Osteocyte (in vitro differentiated cells): ENCODE measurements around the gene RAB8B. TPM values are rescaled to one million over a fixed set of nuclear protein-coding genes. Genes with fewer than 3 reads are reported as not detected.

Source experiments
- DNase-seq: peaks from one replicate; pipeline ENCODE4 v3.0.0; 2021; ENCODE audit warnings: mixed read lengths; ENCODE audit not compliant: unreplicated experiment; ENCODE audit errors: extremely low spot score
- H3K27ac Mint-ChIP-seq: one replicate; pipeline ENCODE4 v1.8.0; 2021; ENCODE audit warnings: mild to moderate bottlenecking, mixed read lengths; ENCODE audit not compliant: unreplicated experiment
- H3K27me3 Mint-ChIP-seq: one replicate; pipeline ENCODE4 v1.8.0; 2021; ENCODE audit warnings: mixed read lengths; ENCODE audit not compliant: unreplicated experiment
- H3K36me3 Mint-ChIP-seq: one replicate; pipeline ENCODE4 v1.8.0; 2021; ENCODE audit warnings: mixed read lengths; ENCODE audit not compliant: unreplicated experiment
- H3K4me1 Mint-ChIP-seq: one replicate; pipeline ENCODE4 v1.8.0; 2021; ENCODE audit warnings: mixed read lengths; ENCODE audit not compliant: unreplicated experiment
- H3K4me3 Mint-ChIP-seq: one replicate; pipeline ENCODE4 v1.8.0; 2021; ENCODE audit warnings: mild to moderate bottlenecking, moderate library complexity, mixed read lengths; ENCODE audit not compliant: unreplicated experiment
- H3K9me3 Mint-ChIP-seq: one replicate; pipeline ENCODE4 v1.8.0; 2021; ENCODE audit warnings: mixed read lengths; ENCODE audit not compliant: unreplicated experiment
- CTCF ChIP-seq: fragments of 200-600 bp; sonication (generic); IDR thresholded peaks from 2 replicates; pipeline ENCODE4 v1.5.0; 2021; ENCODE audit warnings: antibody characterized with exemption, mild to moderate bottlenecking, moderate library complexity
- total RNA-seq: library from RNA; stranded (reverse); gene quantifications from 2 replicates; pipeline ENCODE4 v1.2.1, GENCODE V29; 2021

RAB8B gene
- total RNA-seq, 1 donor from 2014 or later, result 29.8 TPM

GRCh38 chr15:63194302-63194701, 4.9 kb downstream of the RAB8B start:
- no peak overlapping the region for H3K4me3 Mint-ChIP-seq

GRCh38 chr15:63194880-63195568, 5.6 kb downstream of the RAB8B start:
- Mint-ChIP-seq H3K4me3 (no peak overlapping the region), H3K4me1 (peaks cover 50% of the 10 kb centered on the region), H3K27me3 (no peaks in the 10 kb centered on the region), H3K27ac (no peak overlapping the region), H3K36me3 (peaks cover 2% of the 10 kb centered on the region), H3K9me3 (no peaks in the 10 kb centered on the region)
- no peak for TF ChIP-seq CTCF
- no peak for DNase-seq

More at GRCh38 chr15:63194302-63194701, 4.9 kb downstream of the RAB8B start:
- Mint-ChIP-seq H3K27me3 (no peaks in the 10 kb centered on the region), H3K9me3 (no peaks in the 10 kb centered on the region), H3K36me3 (peaks cover 2% of the 10 kb centered on the region), H3K4me1 (peaks cover 51% of the 10 kb centered on the region), H3K27ac (no peak overlapping the region)
- DNase-seq, result no peak
- no peak for TF ChIP-seq CTCF

- Mint-ChIP-seq H3K36me3 (peaks cover 2% of the 10 kb centered on the region), H3K9me3 (no peaks in the 10 kb centered on the region), H3K27ac (no peak overlapping the region), H3K27me3 (no peaks in the 10 kb centered on the region), H3K4me3 (no peak overlapping the region), H3K4me1 (peaks cover 46% of the 10 kb centered on the region)
- DNase-seq, result no peak
- no peak for TF ChIP-seq CTCF
Measured at GRCh38 chr15:63195569-63196015, 6.2 kb downstream of the RAB8B start.

GRCh38 chr15:63196842-63197241, 7.4 kb downstream of the RAB8B start:
- Mint-ChIP-seq H3K36me3 (peaks cover 2% of the 10 kb centered on the region), H3K9me3 (no peaks in the 10 kb centered on the region), H3K27me3 (no peaks in the 10 kb centered on the region), H3K27ac (no peak overlapping the region), H3K4me3 (no peak overlapping the region), H3K4me1 (peaks cover 37% of the 10 kb centered on the region)
- no peak for DNase-seq
- TF ChIP-seq CTCF, result no peak

- no peak for DNase-seq
- no peaks in the 10 kb centered on the region for H3K9me3 Mint-ChIP-seq
- no peaks in the 10 kb centered on the region for H3K27me3 Mint-ChIP-seq
- no peak for TF ChIP-seq CTCF
- H3K36me3 Mint-ChIP-seq, result peaks cover 2% of the 10 kb centered on the region
- H3K4me1 Mint-ChIP-seq, result peaks cover 36% of the 10 kb centered on the region
- no peak overlapping the region for H3K4me3 Mint-ChIP-seq
- H3K27ac Mint-ChIP-seq, result no peak overlapping the region
Measured at GRCh38 chr15:63197626-63198025, 8.2 kb downstream of the RAB8B start.
